Activated T-helper 1 cell treated with anti-CD3 and anti-CD28 coated beads, Interleukin-2, amount 50 U/mL, for 16 hours (primary cell): ENCODE results near the gene ATXN7L2.

Experiments used
- DNase-seq, 2 donors: peaks; one replicate each; pipeline ENCODE4 v3.0.0-alpha.2; 2020; ENCODE audit warnings: low read depth in 1 of 2, low spot score in 1 of 2

Gene ATXN7L2

GRCh38 chr1:109498161-109498801, 14.6 kb downstream of the ATXN7L2 start:
- no peak for DNase-seq

- no peak for DNase-seq
Observed at GRCh38 chr1:109499081-109499480, 15.4 kb downstream of the ATXN7L2 start.

- DNase-seq = peak in 1 of 2 donors; percentile 33
Observed at GRCh38 chr1:109499661-109500536, 16.2 kb downstream of the ATXN7L2 start.

- DNase-seq = no peak
Observed at GRCh38 chr1:109500941-109501381, 17.3 kb downstream of the ATXN7L2 start.

- no peak for DNase-seq
Observed at GRCh38 chr1:109501644-109502363, 18.1 kb downstream of the ATXN7L2 start.

GRCh38 chr1:109502364-109502851, 18.7 kb downstream of the ATXN7L2 start:
- DNase-seq = no peak

GRCh38 chr1:109503935-109504334, 20.2 kb downstream of the ATXN7L2 start:
- DNase-seq = no peak

- no peak for DNase-seq
Observed at GRCh38 chr1:109504974-109505373, 21.3 kb downstream of the ATXN7L2 start.

GRCh38 chr1:109508001-109508872, 24.5 kb downstream of the ATXN7L2 start:
- no peak for DNase-seq

- no peak for DNase-seq
Observed at GRCh38 chr1:109508873-109509175, 25.1 kb downstream of the ATXN7L2 start.

- peak; percentile 48 to 49 for DNase-seq
Observed at GRCh38 chr1:109509176-109510134, 25.8 kb downstream of the ATXN7L2 start, which contains the start of gene AMIGO1. Gene AMIGO1 (minus strand): TSS chr1:109509727. CDS start chr1:109508912, 815 bp downstream.

GRCh38 chr1:109513110-109513710, 29.5 kb downstream of the ATXN7L2 start:
- DNase-seq = no peak

- DNase-seq = no peak
Observed at GRCh38 chr1:109514846-109515245, 31.1 kb downstream of the ATXN7L2 start.

- no peak for DNase-seq
Observed at GRCh38 chr1:109516872-109517271, 33.2 kb downstream of the ATXN7L2 start.

- no peak for DNase-seq
Observed at GRCh38 chr1:109517337-109517736, 33.6 kb downstream of the ATXN7L2 start.

- no peak for DNase-seq
Observed at GRCh38 chr1:109521002-109521951, 37.6 kb downstream of the ATXN7L2 start.

- DNase-seq = no peak
Observed at GRCh38 chr1:109522026-109522425, 38.3 kb downstream of the ATXN7L2 start.

- no peak for DNase-seq
Observed at GRCh38 chr1:109523706-109524105, 40.0 kb downstream of the ATXN7L2 start.
